Type B pancreatic cell (in vitro differentiated cells): ENCODE results near the gene POU2F1. TPM values are rescaled to one million over a fixed set of nuclear protein-coding genes. Genes with fewer than 3 reads are reported as not detected.

Source experiments
- DNase-seq: peaks from one replicate; pipeline ENCODE4 v3.0.0; 2021; ENCODE audit warnings: mixed read lengths; ENCODE audit not compliant: unreplicated experiment; ENCODE audit errors: extremely low spot score
- H3K27ac Mint-ChIP-seq: 2 replicates; pipeline ENCODE4 v1.8.0; 2021; ENCODE audit warnings: mild to moderate bottlenecking, mixed read lengths
- H3K27me3 Mint-ChIP-seq: 2 replicates; pipeline ENCODE4 v1.8.0; 2021; ENCODE audit warnings: mixed read lengths
- H3K36me3 Mint-ChIP-seq: 2 replicates; pipeline ENCODE4 v1.8.0; 2021; ENCODE audit warnings: mixed read lengths
- H3K4me1 Mint-ChIP-seq: one replicate; pipeline ENCODE4 v1.8.0; 2021; ENCODE audit warnings: mixed read lengths; ENCODE audit not compliant: unreplicated experiment
- H3K4me3 Mint-ChIP-seq: 2 replicates; pipeline ENCODE4 v1.8.0; 2021; ENCODE audit warnings: mild to moderate bottlenecking, mixed read lengths
- H3K9me3 Mint-ChIP-seq: 2 replicates; pipeline ENCODE4 v1.8.0; 2021; ENCODE audit warnings: mixed read lengths
- total RNA-seq: library from RNA; stranded (reverse); gene quantifications from 2 replicates; pipeline ENCODE4 v1.2.1, GENCODE V29; 2021; ENCODE audit warnings: low replicate concordance
- TF ChIP-seq, protein P1 (sequence below): fragments of 200-600 bp; sonication (generic); conservative IDR thresholded peaks from 2 replicates; pipeline ENCODE4 v1.5.0; 2021; ENCODE audit warnings: antibody characterized with exemption, mild to moderate bottlenecking

POU2F1 gene
- total RNA-seq, 1 donor from 2014 or later: 24.2 TPM

DNA sequence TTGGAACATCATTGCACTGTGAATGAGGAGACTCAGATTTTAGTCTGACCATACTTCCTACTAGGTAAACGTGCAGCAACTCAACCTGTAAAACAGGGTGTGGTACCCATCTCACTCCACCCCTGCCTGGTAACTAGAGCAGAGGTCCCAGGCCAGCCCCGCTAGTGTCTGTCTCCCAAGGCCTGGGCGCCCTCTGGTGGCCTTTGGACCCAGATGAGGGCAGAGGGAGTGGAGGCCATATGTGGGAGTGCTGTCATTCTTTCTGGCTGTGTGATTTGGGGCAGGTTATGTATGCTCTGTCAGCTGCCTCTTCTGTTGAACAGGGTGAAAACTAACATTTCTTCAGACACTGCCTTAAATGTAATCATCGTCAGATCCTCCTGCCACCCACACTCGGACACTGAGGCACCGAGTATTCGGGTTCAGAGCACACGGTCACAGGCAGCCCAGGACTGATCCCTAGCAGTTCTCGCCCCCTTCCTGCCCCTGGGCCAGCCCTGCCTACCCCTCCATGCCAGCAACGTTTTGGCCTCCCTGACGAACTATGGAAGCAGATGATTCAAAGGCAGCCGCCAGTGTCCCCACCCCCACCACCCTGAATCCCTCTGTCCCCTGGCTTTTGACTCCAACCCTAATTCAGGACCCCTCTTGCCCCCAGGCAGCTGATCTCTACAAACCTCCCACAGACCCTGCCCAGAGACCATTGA lies 221.6 kb downstream of the POU2F1 start:
- Mint-ChIP-seq H3K27ac (no peak overlapping the region), H3K4me1 (peaks cover 14% of the 10 kb centered on the region), H3K36me3 (no peaks in the 10 kb centered on the region), H3K9me3 (no peaks in the 10 kb centered on the region), H3K27me3 (peaks cover 39% of the 10 kb centered on the region), H3K4me3 (no peak overlapping the region)
- peak; percentile 87 for DNase-seq
- TF ChIP-seq, protein P1, sequence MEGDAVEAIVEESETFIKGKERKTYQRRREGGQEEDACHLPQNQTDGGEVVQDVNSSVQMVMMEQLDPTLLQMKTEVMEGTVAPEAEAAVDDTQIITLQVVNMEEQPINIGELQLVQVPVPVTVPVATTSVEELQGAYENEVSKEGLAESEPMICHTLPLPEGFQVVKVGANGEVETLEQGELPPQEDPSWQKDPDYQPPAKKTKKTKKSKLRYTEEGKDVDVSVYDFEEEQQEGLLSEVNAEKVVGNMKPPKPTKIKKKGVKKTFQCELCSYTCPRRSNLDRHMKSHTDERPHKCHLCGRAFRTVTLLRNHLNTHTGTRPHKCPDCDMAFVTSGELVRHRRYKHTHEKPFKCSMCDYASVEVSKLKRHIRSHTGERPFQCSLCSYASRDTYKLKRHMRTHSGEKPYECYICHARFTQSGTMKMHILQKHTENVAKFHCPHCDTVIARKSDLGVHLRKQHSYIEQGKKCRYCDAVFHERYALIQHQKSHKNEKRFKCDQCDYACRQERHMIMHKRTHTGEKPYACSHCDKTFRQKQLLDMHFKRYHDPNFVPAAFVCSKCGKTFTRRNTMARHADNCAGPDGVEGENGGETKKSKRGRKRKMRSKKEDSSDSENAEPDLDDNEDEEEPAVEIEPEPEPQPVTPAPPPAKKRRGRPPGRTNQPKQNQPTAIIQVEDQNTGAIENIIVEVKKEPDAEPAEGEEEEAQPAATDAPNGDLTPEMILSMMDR: peak; percentile 89

DNA sequence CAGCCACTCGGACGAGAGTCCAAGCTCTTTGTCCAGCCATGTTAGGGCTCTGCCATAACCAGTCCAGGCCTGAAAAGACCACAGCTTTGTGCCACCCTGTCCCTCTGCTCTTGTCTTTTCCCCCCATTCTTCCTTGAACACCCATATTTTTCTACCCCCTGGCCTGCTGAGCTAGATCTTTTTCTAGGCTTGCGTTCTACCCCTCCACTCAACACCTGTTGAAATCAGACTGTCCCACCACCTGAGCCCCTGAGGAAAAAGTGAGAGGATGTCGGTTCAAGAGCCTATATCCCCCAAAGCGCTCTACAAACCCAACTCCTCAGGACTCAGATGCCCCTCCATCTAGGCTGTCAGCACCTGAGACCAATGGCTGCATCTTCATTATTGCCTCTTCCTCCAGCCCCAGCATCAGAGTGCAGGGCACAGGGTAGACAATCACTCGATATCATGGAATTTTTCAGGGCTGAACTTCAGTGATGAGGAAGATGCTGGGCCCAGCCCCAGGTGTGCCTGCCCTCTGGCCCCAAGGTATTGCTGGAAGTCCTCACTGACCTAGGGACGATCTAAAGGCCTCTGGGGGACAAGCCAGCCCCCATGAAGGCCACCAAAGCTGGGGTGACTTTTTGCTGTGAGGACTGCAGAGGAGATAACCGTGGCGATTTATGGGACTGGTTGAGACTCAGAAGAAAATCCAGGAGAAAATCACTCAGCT lies 222.3 kb downstream of the POU2F1 start:
- peaks cover 14% of the 10 kb centered on the region for H3K4me1 Mint-ChIP-seq
- H3K9me3 Mint-ChIP-seq: no peaks in the 10 kb centered on the region
- H3K36me3 Mint-ChIP-seq: no peaks in the 10 kb centered on the region
- H3K27ac Mint-ChIP-seq: no peak overlapping the region
- peak; percentile 42 for DNase-seq
- H3K4me3 Mint-ChIP-seq: no peak overlapping the region
- H3K27me3 Mint-ChIP-seq: peaks cover 34% of the 10 kb centered on the region
- TF ChIP-seq, protein P1: no peak

DNA sequence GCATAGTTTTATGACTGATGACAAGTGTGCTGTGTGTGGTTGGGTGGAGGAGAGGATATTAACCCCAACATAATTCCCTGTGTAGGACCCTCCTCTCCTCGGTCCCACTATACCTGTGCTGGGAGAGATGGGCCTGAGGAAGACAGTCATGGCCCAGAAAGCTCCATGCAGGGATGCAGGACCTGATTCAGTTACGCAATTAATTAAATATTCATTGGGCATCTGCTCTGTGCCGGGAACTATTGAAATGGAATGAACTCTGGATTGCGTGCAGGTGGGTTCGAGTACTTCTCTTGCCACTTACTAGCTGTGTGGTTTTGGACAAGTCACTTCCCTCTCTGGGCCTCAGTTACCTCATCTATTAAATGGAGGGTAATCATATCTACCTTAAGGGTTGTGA lies 223.1 kb downstream of the POU2F1 start:
- DNase-seq: peak; percentile 7
- no peak overlapping the region for H3K27ac Mint-ChIP-seq
- H3K27me3 Mint-ChIP-seq: peaks cover 27% of the 10 kb centered on the region
- TF ChIP-seq, protein P1: no peak
- H3K36me3 Mint-ChIP-seq: no peaks in the 10 kb centered on the region
- H3K9me3 Mint-ChIP-seq: no peaks in the 10 kb centered on the region
- peaks cover 14% of the 10 kb centered on the region for H3K4me1 Mint-ChIP-seq
- no peak overlapping the region for H3K4me3 Mint-ChIP-seq

DNA sequence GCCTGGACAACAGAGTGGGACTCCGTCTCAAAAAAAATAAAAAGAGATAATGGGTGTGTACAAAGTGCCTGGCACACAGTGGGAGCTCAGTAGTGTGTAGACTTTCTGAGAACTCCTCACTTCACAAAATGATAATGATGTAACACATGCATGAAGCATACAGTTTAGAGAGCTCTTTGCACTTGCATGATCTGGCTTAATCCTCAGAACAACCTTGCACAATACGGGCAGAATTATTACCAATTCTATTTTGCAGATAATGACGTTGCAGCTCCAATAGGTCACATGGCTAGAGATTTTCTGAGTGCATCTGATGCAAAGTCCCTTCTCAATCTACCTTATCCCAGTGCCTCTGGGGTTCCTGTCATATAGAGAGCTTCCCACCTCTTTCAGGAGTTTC lies 226.3 kb downstream of the POU2F1 start:
- no peak overlapping the region for H3K27ac Mint-ChIP-seq
- H3K4me3 Mint-ChIP-seq: no peak overlapping the region
- H3K4me1 Mint-ChIP-seq: peaks cover 5% of the 10 kb centered on the region
- H3K36me3 Mint-ChIP-seq: no peaks in the 10 kb centered on the region
- no peaks in the 10 kb centered on the region for H3K9me3 Mint-ChIP-seq
- peaks cover 11% of the 10 kb centered on the region for H3K27me3 Mint-ChIP-seq
- TF ChIP-seq, protein P1: no peak
- DNase-seq: no peak

DNA sequence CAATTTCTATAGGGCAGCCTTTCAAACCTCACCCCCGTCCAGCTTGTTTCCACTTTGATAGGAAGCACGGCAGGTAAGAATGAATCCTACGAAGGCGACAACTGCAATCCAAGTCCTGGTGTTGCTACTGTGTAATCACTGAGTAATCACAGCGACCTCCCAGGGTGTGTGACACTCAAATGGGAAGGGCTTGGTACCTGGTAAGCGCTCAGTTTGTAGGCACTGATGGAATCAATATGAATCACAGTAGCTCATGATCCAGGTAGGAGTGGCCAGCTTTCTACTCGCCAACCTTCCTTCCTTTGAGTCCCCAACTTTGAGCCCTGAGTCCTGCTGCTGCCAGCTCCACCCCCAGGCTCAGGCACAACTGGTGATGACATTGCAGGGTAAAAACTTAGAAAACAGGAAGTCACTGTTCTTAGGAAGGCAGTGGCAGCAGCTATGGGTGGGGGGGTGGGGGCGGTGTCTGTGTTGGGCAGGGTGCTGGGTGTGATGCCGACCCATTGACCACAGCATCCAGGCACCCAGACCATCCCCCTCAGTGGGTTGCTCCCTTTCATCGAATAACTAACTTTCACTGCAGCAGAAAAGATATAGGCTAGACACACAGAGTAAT lies 226.9 kb downstream of the POU2F1 start:
- Mint-ChIP-seq H3K27me3 (peaks cover 12% of the 10 kb centered on the region), H3K4me3 (no peak overlapping the region), H3K4me1 (no peaks in the 10 kb centered on the region), H3K27ac (no peak overlapping the region), H3K9me3 (no peaks in the 10 kb centered on the region), H3K36me3 (no peaks in the 10 kb centered on the region)
- TF ChIP-seq, protein P1: no peak
- no peak for DNase-seq
